Neuronal stem cell (in vitro differentiated cells): ENCODE data around the gene MED13L.

ENCODE experiments used
- DNase-seq: peaks from one replicate; pipeline ENCODE4 v3.0.0-alpha.2; 2013; ENCODE audit warnings: low spot score
- H2AFZ ChIP-seq: one replicate; pipeline ENCODE4 v1.6.1; 2013; ENCODE audit warnings: mild to moderate bottlenecking, low read length, inconsistent platforms
- H2AK5ac ChIP-seq: 2 replicates; pipeline ENCODE4 v1.6.1; 2013; ENCODE audit warnings: low read depth, mild to moderate bottlenecking, inconsistent platforms, low read length, moderate library complexity, mixed read lengths
- H2BK120ac ChIP-seq: 2 replicates; pipeline ENCODE4 v1.6.1; 2013; ENCODE audit warnings: low read depth, mild to moderate bottlenecking, inconsistent platforms, low read length, moderate library complexity, mixed read lengths
- H2BK12ac ChIP-seq: one replicate; pipeline ENCODE4 v1.6.1; 2013; ENCODE audit warnings: low read length, inconsistent platforms
- H2BK15ac ChIP-seq: 2 replicates; pipeline ENCODE4 v1.6.1; 2013; ENCODE audit warnings: mild to moderate bottlenecking, low read length, inconsistent platforms, mixed read lengths
- H2BK5ac ChIP-seq: one replicate; pipeline ENCODE4 v1.6.1; 2013; ENCODE audit warnings: inconsistent platforms, mild to moderate bottlenecking, low read length, moderate library complexity
- H3K14ac ChIP-seq: one replicate; pipeline ENCODE4 v1.6.1; 2013; ENCODE audit warnings: low read length, inconsistent platforms
- H3K18ac ChIP-seq: 2 replicates; pipeline ENCODE4 v1.6.1; 2013; ENCODE audit warnings: low read length, inconsistent platforms
- H3K23ac ChIP-seq: 2 replicates; pipeline ENCODE4 v1.6.1; 2013; ENCODE audit warnings: low read depth, mild to moderate bottlenecking, mixed read lengths, low read length, inconsistent platforms; ENCODE audit not compliant: poor library complexity
- H3K27ac ChIP-seq: replicated peaks from 3 replicates; pipeline ENCODE4 v1.5.1; 2013; ENCODE audit warnings: low read length, inconsistent platforms
- H3K27me3 ChIP-seq, 3 experiments: 2 replicates each; pipeline ENCODE4 v1.6.1; 2013; ENCODE audit warnings: low read length in 3 of 3, mild to moderate bottlenecking in 2 of 3, inconsistent platforms in 1 of 3, low read depth in 1 of 3, mixed read lengths in 1 of 3, moderate library complexity in 1 of 3; ENCODE audit not compliant: control insufficient read depth in 3 of 3, insufficient read depth in 3 of 3
- H3K36me3 ChIP-seq, 2 donors: replicated peaks in 1 of 2; 2 replicates each; pipeline ENCODE4 v1.6.1; 2013; ENCODE audit warnings: low read length in 2 of 2; ENCODE audit not compliant: control insufficient read depth in 2 of 2, insufficient read depth in 2 of 2
- H3K4ac ChIP-seq: 2 replicates; pipeline ENCODE4 v1.6.1; 2013; ENCODE audit warnings: inconsistent platforms, mild to moderate bottlenecking, low read length, moderate library complexity
- H3K4me1 ChIP-seq, 2 donors: 1 replicate in 1 of 2; 2 replicates in 1 of 2; pipeline ENCODE4 v1.6.1; 2013; ENCODE audit warnings: low read length in 2 of 2, low read depth in 1 of 2; ENCODE audit not compliant: control insufficient read depth in 2 of 2, insufficient read depth in 1 of 2
- H3K4me2 ChIP-seq: one replicate; pipeline ENCODE4 v1.6.1; 2013; ENCODE audit warnings: mild to moderate bottlenecking, low read length, inconsistent platforms; ENCODE audit not compliant: insufficient read depth, poor library complexity, severe bottlenecking
- H3K4me3 ChIP-seq, 2 donors: 2 replicates each; pipeline ENCODE4 v1.5.1; 2013; ENCODE audit warnings: low read length in 2 of 2, mild to moderate bottlenecking in 2 of 2, inconsistent platforms in 1 of 2, moderate library complexity in 1 of 2
- H3K79me1 ChIP-seq: one replicate; pipeline ENCODE4 v1.6.1; 2013; ENCODE audit warnings: low read depth, mild to moderate bottlenecking, inconsistent platforms, low read length, moderate library complexity
- H3K9ac ChIP-seq: one replicate; pipeline ENCODE4 v1.6.1; 2013; ENCODE audit warnings: mild to moderate bottlenecking, low read depth, low read length, inconsistent platforms; ENCODE audit not compliant: poor library complexity
- H3K9me3 ChIP-seq, 2 donors: replicated peaks in 1 of 2; 2 replicates each; pipeline versions ENCODE3 to v1.6.1; 2013; ENCODE audit warnings: low read length in 2 of 2, mild to moderate bottlenecking in 2 of 2, inconsistent platforms in 1 of 2, low read depth in 1 of 2, mixed read lengths in 1 of 2, moderate library complexity in 1 of 2; ENCODE audit not compliant: control insufficient read depth in 2 of 2, insufficient read depth in 1 of 2
- H4K8ac ChIP-seq: one replicate; pipeline ENCODE4 v1.6.1; 2013; ENCODE audit warnings: low read depth, mild to moderate bottlenecking, inconsistent platforms, low read length, moderate library complexity
- H4K91ac ChIP-seq: one replicate; pipeline ENCODE4 v1.6.1; 2013; ENCODE audit warnings: low read length, low read depth, mild to moderate bottlenecking, inconsistent platforms; ENCODE audit not compliant: poor library complexity
- WGBS, 2 donors: extraction: QIAGEN DNeasy Blood & Tissue Kit; methylation state at CpG; one replicate each; pipeline ENCODE4 v1.1.7; 2013; ENCODE audit warnings: missing lambda C conversion rate in 2 of 2, mixed read lengths in 1 of 2; ENCODE audit not compliant: insufficient read length in 2 of 2, insufficient replicate concordance in 1 of 2; ENCODE audit errors: extremely low coverage in 2 of 2; 5-methylcytosine and 5-hydroxymethylcytosine counted together

Gene MED13L

DNA sequence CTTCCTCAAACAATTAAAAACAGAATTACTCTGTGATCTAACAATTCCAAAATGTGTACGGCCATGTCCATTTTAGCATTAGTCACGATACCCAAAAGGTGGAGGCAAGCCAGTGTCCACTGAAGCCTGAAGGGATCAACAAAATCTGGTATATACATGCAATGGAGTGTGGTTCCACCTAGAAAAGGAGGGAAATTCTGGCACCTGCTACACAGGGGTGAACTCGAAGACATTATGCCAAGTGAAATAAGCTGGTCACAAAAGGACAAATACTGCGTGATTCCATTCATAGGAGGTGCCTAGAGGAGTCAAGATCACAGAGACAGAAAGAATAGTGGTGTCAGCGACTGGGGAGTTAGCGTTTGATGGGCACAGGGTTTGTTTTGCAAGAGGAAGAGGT lies 331.4 kb downstream of the MED13L start:
- Histone ChIP-seq H3K9me3 (no peaks in the 10 kb centered on the region), H2AK5ac (no peak overlapping the region), H3K79me1 (no peaks in the 10 kb centered on the region), H2AFZ (no peak overlapping the region), H3K4me3 (no peak overlapping the region), H2BK12ac (no peak overlapping the region), H3K4ac (no peak overlapping the region), H3K9ac (no peak overlapping the region), H3K18ac (no peak overlapping the region), H2BK5ac (no peak overlapping the region), H3K4me2 (no peak overlapping the region), H2BK15ac (no peak overlapping the region), H3K23ac (no peak overlapping the region), H2BK120ac (no peak overlapping the region), H3K27ac (no peak overlapping the region), H3K4me1 (peaks cover 0 to 7% of the 10 kb centered on the region in 2 donors), H3K36me3 (peaks cover 0 to 2% of the 10 kb centered on the region in 2 donors), H4K91ac (no peak overlapping the region), H4K8ac (no peak overlapping the region), H3K14ac (no peak overlapping the region), H3K27me3 (no peaks in the 10 kb centered on the region)
- WGBS, 2 donors: no CpG with 5 or more reads among the region's 6 CpGs
- DNase-seq: no peak

- Histone ChIP-seq H4K8ac (no peak overlapping the region), H2AFZ (no peak overlapping the region), H2AK5ac (no peak overlapping the region), H2BK120ac (no peak overlapping the region), H3K36me3 (no peaks in the 10 kb centered on the region), H3K18ac (no peak overlapping the region), H3K14ac (no peak overlapping the region), H3K9ac (no peak overlapping the region), H3K23ac (no peak overlapping the region), H2BK5ac (no peak overlapping the region), H3K4me2 (no peak overlapping the region), H3K27me3 (no peaks in the 10 kb centered on the region), H3K4ac (no peak overlapping the region), H3K4me3 (no peak overlapping the region), H3K27ac (no peak overlapping the region), H3K9me3 (no peaks in the 10 kb centered on the region), H4K91ac (no peak overlapping the region), H2BK12ac (no peak overlapping the region), H3K4me1 (peaks cover 0 to 7% of the 10 kb centered on the region in 2 donors), H2BK15ac (no peak overlapping the region), H3K79me1 (no peaks in the 10 kb centered on the region)
- no CpG with 5 or more reads among the region's 5 CpGs for WGBS, 2 donors
- DNase-seq: no peak
Measured at GRCh38 chr12:115945491-115945885, 332.0 kb downstream of the MED13L start.

DNA sequence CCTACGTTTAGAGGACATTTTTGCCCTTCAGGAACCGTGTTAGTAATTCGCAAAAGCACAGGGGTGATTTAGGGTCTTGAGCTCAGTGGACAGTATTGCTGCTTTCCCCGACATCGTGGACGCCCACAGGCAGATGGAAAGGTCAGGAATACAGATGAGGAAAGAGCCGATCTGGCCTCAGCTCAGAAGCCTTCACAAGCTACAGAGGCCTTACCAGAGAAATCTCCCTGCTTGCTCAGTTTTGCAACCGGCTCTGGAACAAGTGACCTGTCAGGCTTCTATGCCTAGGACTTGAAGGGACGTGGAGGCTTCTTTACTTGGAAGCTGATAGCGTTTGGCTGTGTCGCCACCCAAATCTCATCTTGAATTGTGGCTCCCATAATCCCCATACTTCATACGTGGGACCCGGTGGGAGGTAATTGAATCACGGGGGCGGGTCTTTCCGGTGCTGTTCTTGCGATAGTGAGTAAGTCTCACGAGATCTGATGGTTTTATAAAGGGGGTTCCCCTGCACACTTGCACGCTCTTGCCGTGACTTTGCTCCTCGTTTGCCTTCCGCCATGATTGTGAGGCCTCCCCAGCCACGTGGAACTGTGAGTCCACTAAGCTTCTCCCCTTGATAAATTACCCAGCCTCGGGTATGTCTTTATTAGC lies 332.5 kb downstream of the MED13L start:
- Histone ChIP-seq H2AFZ (no peak overlapping the region), H3K9me3 (peaks cover 0 to 2% of the 10 kb centered on the region in 2 donors), H3K18ac (no peak overlapping the region), H3K14ac (no peak overlapping the region), H3K4ac (no peak overlapping the region), H3K79me1 (no peaks in the 10 kb centered on the region), H3K4me2 (no peak overlapping the region), H3K36me3 (no peaks in the 10 kb centered on the region), H3K27ac (no peak overlapping the region), H2AK5ac (no peak overlapping the region), H4K91ac (no peak overlapping the region), H2BK12ac (no peak overlapping the region), H4K8ac (no peak overlapping the region), H3K4me3 (no peak overlapping the region), H2BK5ac (no peak overlapping the region), H2BK15ac (no peak overlapping the region), H3K23ac (no peak overlapping the region), H3K9ac (no peak overlapping the region), H3K4me1 (peaks cover 0 to 7% of the 10 kb centered on the region in 2 donors), H2BK120ac (no peak overlapping the region), H3K27me3 (no peaks in the 10 kb centered on the region)
- WGBS, 2 donors: no CpG with 5 or more reads among the region's 24 CpGs
- no peak for DNase-seq

- Histone ChIP-seq H3K79me1 (no peaks in the 10 kb centered on the region), H3K4me1 (peaks cover 0 to 7% of the 10 kb centered on the region in 2 donors), H3K14ac (no peak overlapping the region), H2AK5ac (no peak overlapping the region), H3K36me3 (no peaks in the 10 kb centered on the region), H3K9me3 (peaks cover 0 to 2% of the 10 kb centered on the region in 2 donors), H3K27me3 (no peaks in the 10 kb centered on the region), H3K9ac (no peak overlapping the region), H3K27ac (no peak overlapping the region), H2BK12ac (no peak overlapping the region), H2BK5ac (no peak overlapping the region), H3K4ac (no peak overlapping the region), H2BK15ac (no peak overlapping the region), H4K8ac (no peak overlapping the region), H3K4me2 (no peak overlapping the region), H3K18ac (no peak overlapping the region), H3K23ac (no peak overlapping the region), H2AFZ (no peak overlapping the region), H2BK120ac (no peak overlapping the region), H3K4me3 (no peak overlapping the region), H4K91ac (no peak overlapping the region)
- WGBS, 2 donors: no CpG with 5 or more reads among the region's 8 CpGs
- DNase-seq: no peak
Measured at GRCh38 chr12:115944392-115944742, 333.1 kb downstream of the MED13L start.
